ENCODE measurements around the gene COPB1. TPM values are rescaled to one million over a fixed set of nuclear protein-coding genes. Genes with fewer than 3 reads are reported as not detected.
A peak's percentile ranks its signal among the peaks of the same experiment; 100 is the strongest.

The COPB1 gene
- total and polyA plus RNA-seq, 2 of the 8 experiments (the other 6 are each of a cell fraction or from before 2014, with no cell fraction given): 28.7 to 72.1 TPM

DNA sequence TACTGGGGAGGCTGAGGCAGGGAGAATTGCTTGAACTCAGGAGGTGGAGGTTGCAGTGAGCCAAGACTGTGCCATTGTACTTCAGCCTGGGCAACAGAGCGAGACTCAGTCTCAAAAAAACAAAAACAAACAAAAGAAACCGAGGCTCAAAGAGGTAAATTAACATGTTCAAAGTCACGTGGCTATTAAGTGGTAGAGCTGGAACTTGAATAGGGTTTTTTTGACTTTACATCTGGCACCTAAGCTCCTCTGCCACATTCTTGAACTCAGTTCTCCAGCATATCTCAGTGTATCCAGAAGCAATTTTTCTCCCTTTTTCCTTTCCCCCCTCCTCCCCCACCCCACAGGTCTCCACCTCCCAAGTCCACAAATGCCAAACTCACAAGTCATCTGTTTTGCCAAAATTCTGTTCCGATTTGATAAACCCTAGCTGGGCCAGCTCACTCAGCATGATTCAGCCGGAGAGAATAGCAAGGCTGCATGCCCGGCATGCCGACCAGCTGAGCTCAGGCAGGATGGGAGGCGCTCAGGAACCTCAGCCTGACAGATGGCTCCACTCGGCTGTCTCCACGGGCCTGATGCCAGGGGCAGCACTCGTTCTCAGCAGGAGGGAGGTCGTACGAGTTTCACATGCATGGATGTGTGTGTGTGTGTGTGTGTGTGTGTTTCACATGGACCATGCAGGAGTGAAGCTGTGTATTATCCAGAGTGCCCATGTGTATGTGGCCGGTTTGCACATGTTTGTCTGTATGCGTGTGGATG lies 77.4 kb downstream of the COPB1 start:
- Histone ChIP-seq H3K4me2 (ENCODE audit: insufficient read depth in 1 of 2, low read depth in 2 of 2, low read length in 2 of 2) (peak overlapping the region; percentile 65 to 83), H3K36me3 (ENCODE audit: control insufficient read depth in 2 of 4, insufficient read depth in 4 of 4, low read length in 3 of 4) (no peaks in the 10 kb centered on the region), H3K27ac (ENCODE audit: low read depth, low read length) (no peak overlapping the region), H3K79me1 (ENCODE audit: low read depth, low read length) (no peaks in the 10 kb centered on the region), H3K4ac (replicated peaks; ENCODE audit: insufficient read length, low read depth, low read length) (peak overlapping the region; percentile 69), H3K18ac (ENCODE audit: extremely low read depth, low read length) (peak overlapping the region; percentile 41), H3K14ac (ENCODE audit: insufficient read length) (no peak overlapping the region), H2BK5ac (ENCODE audit: low read depth, low read length) (peak overlapping the region; percentile 85), H3K4me3 (ENCODE audit: extremely low read depth in 1 of 4, insufficient read depth in 2 of 4, low read depth in 3 of 4, low read length in 4 of 4) (peak overlapping the region in 2 of 4 experiments; percentile 10 to 37; a peak in 4 of 8 replicates), H3K79me2 (ENCODE audit: control insufficient read depth in 1 of 2, insufficient read depth in 2 of 2, low read length in 2 of 2) (no peaks in the 10 kb centered on the region), H2AFZ (ENCODE audit: low read length) (0 out of 2 replicates have a peak overlapping the region, but pooled peaks have one; percentile 20), H2BK15ac (ENCODE audit: low read length) (peak overlapping the region; percentile 77; the same call in 1 of the 2 replicates), H3K4me1 (replicated peaks in 1 of 4; ENCODE audit: control insufficient read depth in 3 of 4, insufficient read depth in 4 of 4, low read length in 3 of 4) (peaks cover 7 to 12% (median 9%) of the 10 kb centered on the region in 4 experiments), H2BK12ac (ENCODE audit: low read depth, low read length) (peak overlapping the region; percentile 71), H3K23me2 (ENCODE audit: low read depth, low read length) (peaks cover 3% of the 10 kb centered on the region), H3K27me3 (replicated peaks in 1 of 4; ENCODE audit: control insufficient read depth in 3 of 4, extremely low read depth in 1 of 4, insufficient read depth in 3 of 4, low read length in 3 of 4) (no peaks in the 10 kb centered on the region), H2BK20ac (ENCODE audit: low read length) (peak overlapping the region; percentile 77), H3K23ac (ENCODE audit: insufficient read length) (no peak overlapping the region), H4K91ac (replicated peaks; ENCODE audit: insufficient read length, low read length) (peak overlapping the region; percentile 84), H4K20me1 (replicated peaks in 1 of 2; ENCODE audit: control insufficient read depth in 1 of 2, insufficient read depth in 2 of 2, low read length in 2 of 2) (no peaks in the 10 kb centered on the region), H3K9me3 (ENCODE audit: insufficient read depth in 2 of 2, low read depth in 1 of 2, low read length in 1 of 2) (no peaks in the 10 kb centered on the region), H2BK120ac (replicated peaks; ENCODE audit: low read depth, low read length) (peak overlapping the region; percentile 40), H2AK5ac (ENCODE audit: low read depth, low read length) (peak overlapping the region; percentile 86), H4K5ac (ENCODE audit: insufficient read length, low read depth, low read length) (peak overlapping the region; percentile 16), H3K56ac (replicated peaks; ENCODE audit: insufficient read length, low read depth, low read length) (no peak overlapping the region), H3K9ac (replicated peaks in 1 of 4; ENCODE audit: extremely low read depth in 1 of 4, low read depth in 3 of 4, low read length in 3 of 4) (peak overlapping the region in 1 of 4 experiments; percentile 2; a peak in 1 of 7 replicates), H4K8ac (ENCODE audit: extremely low read depth, insufficient read depth, low read length) (no peak overlapping the region)
- FAIRE-seq (peak; percentile 85), DNase-seq (ENCODE audit: low read depth in 1 of 2, low spot score in 2 of 2) (peak; percentile 67 to 90)
- ChIA-PET CTCF (ENCODE audit: partially characterized antibody) (interaction anchor here (0.7 to 13.7 kb wide), 10 partner anchors 9 to 521 kb away, joined by 3 to 312 read pairs (median 4); no protein-coding TSS in a partner anchor), POLR2A (ENCODE audit: partially characterized antibody) (interaction anchor here (0.9 to 1.8 kb wide), 14 partner anchors 9 to 160 kb away, joined by 3 to 8 read pairs (median 4); no protein-coding TSS in a partner anchor)
- WGBS, 2 experiments (ENCODE audit: extremely low coverage in 1 of 2, insufficient coverage in 1 of 2, insufficient read length in 1 of 2, insufficient replicate concordance in 2 of 2, low coverage in 1 of 2, low lambda C conversion rate in 2 of 2, missing lambda C conversion rate in 1 of 2): 27% methylated on average over 15 of the region's 15 CpGs; no CpG with 5 or more reads in 1 of the 2 experiments
- no peak for TF ChIP-seq POLR2A (IDR thresholded peaks at IDR 0.05; ENCODE audit: control extremely low read depth in 1 of 2, low read depth in 2 of 2, low read length in 2 of 2)
- no peak for TF ChIP-seq POU5F1 (IDR thresholded peaks at IDR 0.05; ENCODE audit: low read depth, low read length)
- 0 out of 4 replicates have a peak, but pooled peaks of 1 of the 2 experiments have one; percentile 7 for TF ChIP-seq RAD21 (IDR thresholded peaks at IDR 0.05 in 1 of 2, conservative IDR thresholded peaks at IDR 0.05 in 1 of 2; ENCODE audit: low read depth in 2 of 2, low read length in 2 of 2)
- TF ChIP-seq CTCF (IDR thresholded peaks at IDR 0.05; ENCODE audit: control extremely low read depth in 1 of 3, insufficient read depth in 1 of 3, low read depth in 1 of 3, low read length in 3 of 3): no peak
- TF ChIP-seq, protein P1, sequence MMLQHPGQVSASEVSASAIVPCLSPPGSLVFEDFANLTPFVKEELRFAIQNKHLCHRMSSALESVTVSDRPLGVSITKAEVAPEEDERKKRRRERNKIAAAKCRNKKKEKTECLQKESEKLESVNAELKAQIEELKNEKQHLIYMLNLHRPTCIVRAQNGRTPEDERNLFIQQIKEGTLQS (IDR thresholded peaks at IDR 0.05; ENCODE audit: insufficient read depth, low read depth, low read length): no peak
- TF ChIP-seq JUND (IDR thresholded peaks at IDR 0.05; ENCODE audit: low read length): peak; percentile 84
- TF ChIP-seq YY1 (IDR thresholded peaks at IDR 0.05; ENCODE audit: low read depth, low read length): 0 out of 2 replicates have a peak, but pooled peaks have one; percentile 36
- TF ChIP-seq TCF12 (IDR thresholded peaks at IDR 0.05; ENCODE audit: low read depth, low read length): 0 out of 2 replicates have a peak, but pooled peaks have one; percentile 72

Measured in H1 (cell line).